HK-2 (cell line): ENCODE results near the gene SPECC1.
"Not testable (repeated sequence)": the region's sequence is repeated elsewhere in the genome, so short reads cannot be mapped to it uniquely, and the experiment has no call there.

Source experiments
- DNase-seq: peaks from one replicate; pipeline ENCODE4 v3.0.0-alpha.2; 2018; ENCODE audit not compliant: unreplicated experiment

SPECC1 gene

DNA sequence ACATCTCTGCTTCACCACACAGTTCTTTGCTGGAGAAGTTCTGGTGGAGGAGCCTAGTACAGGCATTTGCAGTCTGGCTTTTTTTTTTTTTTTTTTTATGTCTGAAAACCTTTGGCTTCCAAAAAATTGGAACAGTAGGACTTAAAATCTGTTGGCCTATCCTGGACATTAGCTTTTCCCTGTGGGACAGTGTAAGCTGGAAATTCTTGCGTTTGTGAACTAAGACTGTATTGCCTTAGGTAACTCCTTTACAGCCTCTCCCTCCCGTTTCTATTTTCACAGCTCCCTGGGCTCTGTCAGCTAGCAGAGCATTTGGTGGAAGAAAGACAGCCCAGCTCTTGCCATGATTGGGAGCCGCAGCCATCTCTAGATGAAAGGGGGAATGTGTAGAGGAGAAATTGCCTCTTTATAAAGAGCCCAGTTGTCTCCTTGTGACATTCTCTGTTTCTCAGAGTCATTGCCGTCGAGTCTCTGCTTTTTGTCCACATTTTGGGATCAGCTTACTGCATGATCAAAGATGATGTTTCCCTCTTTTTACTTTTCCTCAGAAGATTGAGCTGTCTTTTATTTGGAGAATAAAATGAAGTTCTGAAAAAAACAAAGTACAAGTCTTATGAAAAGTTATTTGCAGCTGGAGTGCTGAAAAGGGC lies 227.5 kb downstream of the SPECC1 start:
- DNase-seq: no peak

DNA sequence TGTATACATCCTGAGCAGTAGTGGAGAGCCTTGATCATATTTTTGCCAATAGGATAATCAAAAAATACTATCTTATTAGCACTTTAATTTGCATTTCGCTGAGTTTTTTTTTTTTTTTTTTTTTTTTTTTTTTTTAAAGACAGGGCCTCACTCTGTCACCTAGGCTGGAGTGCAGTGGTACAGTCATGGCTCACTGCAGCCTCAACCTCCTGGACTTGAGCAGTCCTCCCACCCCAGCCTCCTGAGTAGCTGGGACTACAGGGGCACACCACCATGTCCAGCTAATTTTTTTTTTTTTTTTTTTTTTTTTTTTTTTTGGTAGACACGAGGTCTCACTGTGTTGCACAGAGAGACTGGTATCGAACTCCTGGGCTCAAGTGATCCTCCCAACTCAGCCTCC lies 230.6 kb downstream of the SPECC1 start:
- not testable (repeated sequence) for DNase-seq

DNA sequence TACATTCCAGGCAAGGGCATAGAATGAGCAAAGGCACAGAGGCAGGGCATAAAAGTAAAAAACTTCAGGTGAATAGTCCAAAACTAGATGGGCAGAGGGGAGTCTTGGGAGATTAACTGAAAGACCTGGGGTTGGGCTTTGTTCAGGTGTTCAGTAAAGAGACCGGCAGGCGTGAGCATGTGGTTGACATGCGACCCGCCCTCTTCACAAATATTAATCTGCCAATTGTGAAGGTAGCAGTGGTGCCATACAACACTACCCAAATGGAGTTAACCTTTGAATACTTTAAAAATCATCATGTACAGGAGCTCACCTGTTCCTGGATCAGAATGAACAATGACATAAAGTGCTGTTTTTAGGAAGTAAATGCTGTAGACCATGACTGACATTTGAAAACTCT lies 232.7 kb downstream of the SPECC1 start:
- DNase-seq: no peak

DNA sequence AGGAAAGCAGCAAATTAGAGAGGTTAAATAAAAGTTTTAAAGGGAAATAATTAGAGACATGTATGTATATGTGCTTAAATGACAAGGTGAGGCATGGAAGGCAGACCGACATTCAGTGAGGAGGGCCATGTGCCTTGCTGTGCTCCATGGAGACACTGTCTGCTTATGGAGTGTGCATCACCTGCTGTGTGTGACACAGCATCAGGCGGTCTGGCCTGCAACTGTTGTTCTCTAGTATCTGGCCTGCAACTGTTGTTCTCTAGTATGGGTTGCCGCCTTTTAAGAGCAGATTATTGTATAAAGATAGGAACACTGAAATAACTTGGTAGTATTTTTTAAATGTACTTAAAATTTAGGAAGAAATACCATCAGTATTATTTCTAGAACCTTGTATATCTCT lies 233.1 kb downstream of the SPECC1 start:
- DNase-seq: no peak

GRCh38 chr17:20243524-20243923 lies 234.4 kb downstream of the SPECC1 start:
- no peak for DNase-seq

GRCh38 chr17:20244671-20245070 lies 235.5 kb downstream of the SPECC1 start:
- no peak for DNase-seq

GRCh38 chr17:20246692-20247091 lies 237.5 kb downstream of the SPECC1 start:
- no peak for DNase-seq

DNA sequence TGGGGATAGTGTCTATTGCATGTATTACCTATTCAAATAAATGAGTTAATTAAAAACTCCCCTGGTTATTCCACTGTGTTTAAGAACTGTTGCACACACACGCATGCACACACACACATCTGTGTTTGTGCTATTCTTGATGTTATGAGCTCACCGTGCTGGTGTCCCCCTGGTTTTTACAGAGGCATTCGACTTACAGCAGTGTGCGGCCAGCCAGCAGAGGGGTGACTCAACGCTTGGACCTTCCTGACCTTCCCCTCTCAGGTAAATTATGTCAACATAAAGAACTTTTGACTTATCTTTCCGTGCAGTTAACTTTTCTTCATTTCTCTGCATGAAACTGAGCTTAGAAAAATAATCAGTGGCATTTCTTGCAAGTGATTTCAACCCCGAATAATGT lies 244.2 kb downstream of the SPECC1 start:
- DNase-seq: no peak

DNA sequence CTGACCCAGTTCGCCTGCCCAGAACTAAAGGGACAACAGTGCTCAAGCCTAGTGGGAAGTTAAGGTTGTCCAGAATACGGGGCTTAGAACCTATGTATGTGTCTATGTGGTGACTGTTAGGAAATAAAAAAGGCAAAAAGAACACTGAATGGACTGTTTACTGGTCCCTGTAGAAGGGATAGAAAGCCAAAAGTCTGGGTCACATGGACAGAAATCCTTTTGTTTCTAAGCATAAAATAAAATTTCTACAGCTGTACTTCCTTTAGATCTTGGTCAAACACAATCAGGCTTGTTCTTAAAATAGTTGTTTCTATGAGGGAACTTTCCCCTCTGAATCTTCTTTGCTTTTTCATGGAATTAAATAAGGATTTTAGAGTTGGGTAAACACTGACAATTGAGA lies 245.4 kb downstream of the SPECC1 start:
- DNase-seq: no peak

GRCh38 chr17:20256144-20256543 lies 247.0 kb downstream of the SPECC1 start:
- no peak for DNase-seq

DNA sequence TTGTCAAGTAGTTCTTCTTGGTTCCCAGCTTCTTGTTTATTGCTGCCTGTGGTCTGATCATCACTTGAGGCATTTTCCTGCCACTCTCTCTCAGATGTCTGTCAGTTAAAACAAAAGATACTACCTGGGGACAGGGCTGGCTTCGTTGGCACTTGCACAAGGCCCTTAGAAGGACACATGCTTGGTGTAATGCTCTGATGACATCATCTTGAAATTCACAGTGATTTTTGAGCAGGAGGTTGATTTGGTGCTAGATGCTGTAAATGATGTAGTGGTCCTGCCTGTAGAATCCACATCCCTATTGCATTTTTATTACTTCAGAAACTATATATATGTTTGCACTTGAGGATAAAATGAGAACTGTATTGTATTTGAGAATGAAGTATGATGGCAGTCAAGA lies 247.8 kb downstream of the SPECC1 start:
- no peak for DNase-seq

DNA sequence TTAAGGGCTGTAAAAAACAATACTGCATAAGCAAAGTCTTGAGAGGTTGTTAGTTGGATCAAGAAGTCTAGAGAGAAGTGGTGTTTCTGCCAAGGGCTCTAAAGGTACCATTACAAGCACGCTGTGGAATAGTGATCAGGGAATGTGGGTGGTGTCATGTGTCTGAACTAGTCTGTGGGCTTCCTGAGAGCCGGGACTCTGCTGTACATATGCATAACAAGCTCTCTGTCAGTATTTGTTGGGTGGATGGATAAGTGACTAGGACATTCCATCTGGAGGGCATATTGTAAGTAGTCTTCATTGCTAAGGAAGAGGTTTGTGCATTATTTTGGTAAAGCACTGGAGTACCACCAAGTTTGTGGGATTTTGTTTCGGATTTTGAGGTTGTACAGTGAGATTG lies 248.6 kb downstream of the SPECC1 start:
- DNase-seq: no peak

- no peak for DNase-seq
Measured at GRCh38 chr17:20259668-20260067, 250.5 kb downstream of the SPECC1 start.

- no peak for DNase-seq
Measured at GRCh38 chr17:20260268-20260667, 251.1 kb downstream of the SPECC1 start.

GRCh38 chr17:20262226-20263114 lies 253.3 kb downstream of the SPECC1 start:
- DNase-seq: no peak

DNA sequence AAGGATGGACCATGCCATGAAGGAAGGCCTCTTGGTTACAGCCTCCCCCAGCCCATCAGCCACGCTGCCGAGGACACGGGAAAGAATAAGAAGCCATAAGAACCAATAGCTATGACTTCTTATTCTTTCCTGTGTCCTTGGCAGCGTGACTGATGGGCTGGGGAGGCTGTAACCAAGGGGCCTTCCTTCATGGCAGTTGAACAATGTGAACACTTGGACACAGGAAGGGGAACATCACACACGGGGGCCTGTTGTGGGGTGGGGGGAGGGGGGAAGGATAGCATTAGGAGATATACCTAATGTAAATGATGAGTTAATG lies 253.9 kb downstream of the SPECC1 start:
- not testable (repeated sequence) for DNase-seq

- no peak for DNase-seq
Measured at GRCh38 chr17:20263595-20263994, 254.4 kb downstream of the SPECC1 start.

- no peak for DNase-seq
Measured at GRCh38 chr17:20264996-20265395, 255.8 kb downstream of the SPECC1 start.

- peak; percentile 15 for DNase-seq
Measured at GRCh38 chr17:20266806-20267458, 257.8 kb downstream of the SPECC1 start.

DNA sequence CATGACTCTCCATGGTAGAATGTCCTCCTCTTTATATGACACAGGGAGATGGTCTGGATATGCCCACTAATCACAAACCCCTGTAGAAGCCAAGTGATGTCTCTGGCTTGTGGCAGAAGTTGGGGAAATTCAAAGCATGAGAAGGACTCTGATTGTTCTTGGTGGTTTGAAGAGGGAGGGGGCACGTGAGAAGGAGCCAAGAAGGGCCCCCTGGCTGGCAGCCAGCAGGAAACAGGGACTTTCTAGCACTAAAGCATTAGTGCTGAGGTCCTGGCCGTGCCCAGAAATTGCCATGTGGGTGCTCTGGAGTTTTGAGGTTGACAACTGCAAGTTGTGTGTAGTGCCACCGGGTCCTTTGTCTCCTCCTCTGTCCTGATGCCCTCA lies 258.3 kb downstream of the SPECC1 start:
- DNase-seq: no peak

DNA sequence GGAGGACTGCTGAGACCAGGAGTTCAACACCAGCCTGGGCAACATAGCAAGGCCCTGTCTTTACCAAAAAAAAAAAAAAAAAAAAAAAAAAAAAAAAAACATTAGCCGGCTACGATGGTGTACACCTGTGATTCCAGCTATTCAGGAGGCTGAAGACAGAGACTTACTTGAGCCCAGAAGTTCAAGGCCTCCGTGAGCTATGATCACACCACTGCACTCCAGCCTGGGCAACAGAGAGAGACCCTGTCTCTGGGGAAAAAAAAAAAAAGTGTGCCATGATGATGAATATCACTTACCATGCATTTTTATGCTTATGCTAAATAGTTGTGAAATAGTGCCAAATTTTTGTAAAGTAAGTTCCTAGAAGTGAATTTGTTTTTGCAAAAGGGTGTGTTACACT lies 261.2 kb downstream of the SPECC1 start:
- DNase-seq: no peak

- DNase-seq: no peak
Measured at GRCh38 chr17:20271011-20271610, 262.0 kb downstream of the SPECC1 start.
